ENCODE measurements around the gene PNLIPRP1.

DNA sequence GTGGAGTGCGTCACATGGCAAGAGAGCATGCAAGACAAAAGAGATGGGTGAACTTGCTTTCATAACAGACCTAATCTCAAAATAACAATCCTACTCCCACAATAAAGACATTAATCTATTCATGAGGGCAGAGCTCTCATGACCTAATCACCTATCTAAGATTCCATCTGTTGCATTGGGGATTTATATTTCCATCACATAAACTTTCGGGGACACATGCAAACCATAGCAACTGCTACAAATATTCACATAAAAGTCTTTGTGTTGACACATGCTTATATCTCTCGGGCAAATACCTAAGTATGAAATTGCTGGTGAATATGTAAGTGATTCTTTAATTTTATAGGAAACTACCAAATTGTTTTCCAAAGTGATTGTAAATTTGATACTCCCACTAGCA lies 16.0 kb upstream of the PNLIPRP1 start:
- TF ChIP-seq, protein P1, sequence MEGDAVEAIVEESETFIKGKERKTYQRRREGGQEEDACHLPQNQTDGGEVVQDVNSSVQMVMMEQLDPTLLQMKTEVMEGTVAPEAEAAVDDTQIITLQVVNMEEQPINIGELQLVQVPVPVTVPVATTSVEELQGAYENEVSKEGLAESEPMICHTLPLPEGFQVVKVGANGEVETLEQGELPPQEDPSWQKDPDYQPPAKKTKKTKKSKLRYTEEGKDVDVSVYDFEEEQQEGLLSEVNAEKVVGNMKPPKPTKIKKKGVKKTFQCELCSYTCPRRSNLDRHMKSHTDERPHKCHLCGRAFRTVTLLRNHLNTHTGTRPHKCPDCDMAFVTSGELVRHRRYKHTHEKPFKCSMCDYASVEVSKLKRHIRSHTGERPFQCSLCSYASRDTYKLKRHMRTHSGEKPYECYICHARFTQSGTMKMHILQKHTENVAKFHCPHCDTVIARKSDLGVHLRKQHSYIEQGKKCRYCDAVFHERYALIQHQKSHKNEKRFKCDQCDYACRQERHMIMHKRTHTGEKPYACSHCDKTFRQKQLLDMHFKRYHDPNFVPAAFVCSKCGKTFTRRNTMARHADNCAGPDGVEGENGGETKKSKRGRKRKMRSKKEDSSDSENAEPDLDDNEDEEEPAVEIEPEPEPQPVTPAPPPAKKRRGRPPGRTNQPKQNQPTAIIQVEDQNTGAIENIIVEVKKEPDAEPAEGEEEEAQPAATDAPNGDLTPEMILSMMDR (conservative IDR thresholded peaks at IDR 0.05; ENCODE audit: low read length): no peak
- no peak for TF ChIP-seq EZH2phosphoT487 (IDR thresholded peaks at IDR 0.05; ENCODE audit: borderline replicate concordance, low read depth, low read length)
